HepG2 (cell line): ENCODE measurements around the gene RPTOR. TPM values are rescaled to one million over a fixed set of nuclear protein-coding genes. Genes with fewer than 3 reads are reported as not detected.

Source experiments
- AKAP8 ChIP-seq: sonication (generic); formaldehyde crosslinking; IDR thresholded peaks from 2 replicates; pipeline ENCODE4 v1.5.1; 2020; ENCODE audit warnings: mild to moderate bottlenecking, missing genetic modification reagents
- DR1 ChIP-seq: sonication (generic); formaldehyde crosslinking; IDR thresholded peaks from 2 replicates; pipeline ENCODE4 v1.8.0; 2021; ENCODE audit warnings: mild to moderate bottlenecking, missing genetic modification reagents, inconsistent platforms
- NONO ChIP-seq, 2 experiments: fragments of 450-650 bp in 1 of 2; sonication (generic) in 1 of 2; formaldehyde crosslinking in 1 of 2; IDR thresholded peaks in 1 of 2; conservative IDR thresholded peaks in 1 of 2; 2 replicates each; pipeline versions ENCODE4 v1.6.1 to v1.8.0; 2017 to 2022; ENCODE audit warnings: mild to moderate bottlenecking in 1 of 2, missing genetic modification reagents in 1 of 2, moderate library complexity in 1 of 2
- ZNF333 ChIP-seq: sonication (generic); formaldehyde crosslinking; IDR thresholded peaks from 2 replicates; pipeline ENCODE4 v1.4.0; 2020; ENCODE audit warnings: mild to moderate bottlenecking, missing genetic modification reagents, borderline replicate concordance
- ZNF350 ChIP-seq: sonication (generic); formaldehyde crosslinking; IDR thresholded peaks from 2 replicates; pipeline ENCODE4 v1.4.0; 2020; ENCODE audit warnings: mild to moderate bottlenecking, low read depth, missing genetic modification reagents, borderline replicate concordance
- ZNF501 ChIP-seq: sonication (generic); formaldehyde crosslinking; IDR thresholded peaks from 2 replicates; pipeline ENCODE4 v1.5.1; 2020; ENCODE audit warnings: mild to moderate bottlenecking, moderate library complexity, missing genetic modification reagents
- ZNF598 ChIP-seq: sonication (generic); formaldehyde crosslinking; IDR thresholded peaks from 2 replicates; pipeline ENCODE4 v1.5.1; 2020; ENCODE audit warnings: mild to moderate bottlenecking, missing genetic modification reagents, borderline replicate concordance
- ZNF761 ChIP-seq: sonication (generic); formaldehyde crosslinking; conservative IDR thresholded peaks from 2 replicates; pipeline ENCODE4 v1.4.0; 2020; ENCODE audit warnings: mild to moderate bottlenecking, missing genetic modification reagents
- ZNF781 ChIP-seq: sonication (generic); formaldehyde crosslinking; IDR thresholded peaks from 2 replicates; pipeline ENCODE4 v1.5.1; 2020; ENCODE audit warnings: borderline replicate concordance, mild to moderate bottlenecking, missing genetic modification reagents; ENCODE audit errors: not compliant biosample characterization
- polyA plus RNA-seq, 8 experiments: library from polyadenylated mRNA; depleted of rRNA in 3 of 8; stranded (reverse) in 7 of 8; unstranded in 1 of 8; fragments of >200 nt; fragmentation: Illumina TruSeq in 4 of 8; extraction: Trizol in 4 of 8; gene quantifications; 2 replicates each; pipeline versions ENCODE4 v1.2.1 to v1.2.3, GENCODE V29; 2011 to 2016; ENCODE audit warnings: low read depth in 4 of 8, missing spikeins in 1 of 8, mixed read lengths in 1 of 8; ENCODE audit not compliant: insufficient read depth in 1 of 8
- total RNA-seq, 5 experiments: library from RNA; depleted of rRNA; stranded (reverse); fragments of >200 nt; fragmentation: Illumina TruSeq; extraction: Trizol; gene quantifications; 2 replicates each; pipeline ENCODE4 v1.2.3, GENCODE V29; 2016; ENCODE audit warnings: low read depth in 1 of 5
- TF ChIP-seq, protein P1 (sequence below): sonication (generic); formaldehyde crosslinking; IDR thresholded peaks from 2 replicates; pipeline ENCODE4 v1.4.0; 2020; ENCODE audit warnings: missing genetic modification reagents
- TF ChIP-seq, protein P2 (sequence below): sonication (generic); formaldehyde crosslinking; conservative IDR thresholded peaks from 2 replicates; pipeline ENCODE4 v1.4.0; 2020; ENCODE audit warnings: mild to moderate bottlenecking, missing genetic modification reagents, moderate library complexity
- TF ChIP-seq, protein P3 (sequence below): sonication (generic); formaldehyde crosslinking; IDR thresholded peaks from 2 replicates; pipeline ENCODE4 v1.5.1; 2020; ENCODE audit warnings: missing genetic modification reagents, mild to moderate bottlenecking, borderline replicate concordance
- TF ChIP-seq, protein P4 (sequence below): sonication (generic); formaldehyde crosslinking; IDR thresholded peaks from 2 replicates; pipeline ENCODE4 v1.5.1; 2020; ENCODE audit warnings: missing genetic modification reagents, mild to moderate bottlenecking, borderline replicate concordance
- TF ChIP-seq, protein P5 (sequence below): sonication (generic); formaldehyde crosslinking; IDR thresholded peaks from 2 replicates; pipeline ENCODE4 v1.9.0; 2022; ENCODE audit warnings: low read depth, missing genetic modification reagents

RPTOR gene
- total and polyA plus RNA-seq, 2 of the 13 experiments (the other 11 are each of a cell fraction or from before 2014, with no cell fraction given) = 6.6 to 25.3 TPM

DNA sequence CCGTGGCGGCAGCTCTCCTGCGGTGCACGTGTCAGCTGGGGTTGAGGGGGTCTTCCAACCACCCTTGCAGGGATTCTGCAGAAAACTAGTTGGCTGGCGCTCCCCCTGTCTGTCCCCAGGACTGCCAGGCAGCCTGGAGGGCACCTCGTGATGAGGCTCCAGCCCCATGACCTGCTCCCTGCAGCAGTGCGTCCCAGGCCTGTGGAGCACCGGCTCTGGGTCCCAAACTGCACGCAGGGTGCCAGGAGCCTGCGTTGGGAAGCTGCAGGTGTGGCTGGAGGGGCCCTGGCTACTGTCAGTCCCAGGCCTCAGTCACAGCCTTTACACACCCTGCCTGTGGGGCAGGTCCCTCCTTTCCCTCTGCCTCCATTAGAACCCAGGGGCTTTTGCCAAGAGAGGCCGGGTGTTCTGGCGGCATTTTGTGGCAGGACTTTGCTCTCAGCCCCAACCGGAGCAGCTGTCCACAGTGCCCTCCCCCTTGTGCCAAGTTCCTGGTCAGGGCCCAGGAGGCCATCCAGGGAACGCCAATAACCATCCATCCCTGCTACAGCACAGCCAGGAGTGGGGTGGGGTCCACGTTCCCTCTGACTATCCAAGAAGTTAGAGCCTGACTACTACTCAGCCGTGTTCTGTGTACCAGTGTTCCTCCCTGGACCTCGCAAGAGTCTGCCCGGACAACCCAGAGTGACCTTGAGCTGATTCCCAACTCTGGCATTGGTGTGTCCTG, 456.2 kb downstream of the RPTOR start (continued):
- TF ChIP-seq, protein P1, sequence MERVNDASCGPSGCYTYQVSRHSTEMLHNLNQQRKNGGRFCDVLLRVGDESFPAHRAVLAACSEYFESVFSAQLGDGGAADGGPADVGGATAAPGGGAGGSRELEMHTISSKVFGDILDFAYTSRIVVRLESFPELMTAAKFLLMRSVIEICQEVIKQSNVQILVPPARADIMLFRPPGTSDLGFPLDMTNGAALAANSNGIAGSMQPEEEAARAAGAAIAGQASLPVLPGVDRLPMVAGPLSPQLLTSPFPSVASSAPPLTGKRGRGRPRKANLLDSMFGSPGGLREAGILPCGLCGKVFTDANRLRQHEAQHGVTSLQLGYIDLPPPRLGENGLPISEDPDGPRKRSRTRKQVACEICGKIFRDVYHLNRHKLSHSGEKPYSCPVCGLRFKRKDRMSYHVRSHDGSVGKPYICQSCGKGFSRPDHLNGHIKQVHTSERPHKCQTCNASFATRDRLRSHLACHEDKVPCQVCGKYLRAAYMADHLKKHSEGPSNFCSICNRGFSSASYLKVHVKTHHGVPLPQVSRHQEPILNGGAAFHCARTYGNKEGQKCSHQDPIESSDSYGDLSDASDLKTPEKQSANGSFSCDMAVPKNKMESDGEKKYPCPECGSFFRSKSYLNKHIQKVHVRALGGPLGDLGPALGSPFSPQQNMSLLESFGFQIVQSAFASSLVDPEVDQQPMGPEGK (CRISPR knock-in tag) = peak; percentile 61; the same call in 1 of the 2 replicates
- no peak for TF ChIP-seq ZNF781 (CRISPR knock-in tag)
- TF ChIP-seq ZNF350 (CRISPR knock-in tag) = no peak
- TF ChIP-seq, protein P2, sequence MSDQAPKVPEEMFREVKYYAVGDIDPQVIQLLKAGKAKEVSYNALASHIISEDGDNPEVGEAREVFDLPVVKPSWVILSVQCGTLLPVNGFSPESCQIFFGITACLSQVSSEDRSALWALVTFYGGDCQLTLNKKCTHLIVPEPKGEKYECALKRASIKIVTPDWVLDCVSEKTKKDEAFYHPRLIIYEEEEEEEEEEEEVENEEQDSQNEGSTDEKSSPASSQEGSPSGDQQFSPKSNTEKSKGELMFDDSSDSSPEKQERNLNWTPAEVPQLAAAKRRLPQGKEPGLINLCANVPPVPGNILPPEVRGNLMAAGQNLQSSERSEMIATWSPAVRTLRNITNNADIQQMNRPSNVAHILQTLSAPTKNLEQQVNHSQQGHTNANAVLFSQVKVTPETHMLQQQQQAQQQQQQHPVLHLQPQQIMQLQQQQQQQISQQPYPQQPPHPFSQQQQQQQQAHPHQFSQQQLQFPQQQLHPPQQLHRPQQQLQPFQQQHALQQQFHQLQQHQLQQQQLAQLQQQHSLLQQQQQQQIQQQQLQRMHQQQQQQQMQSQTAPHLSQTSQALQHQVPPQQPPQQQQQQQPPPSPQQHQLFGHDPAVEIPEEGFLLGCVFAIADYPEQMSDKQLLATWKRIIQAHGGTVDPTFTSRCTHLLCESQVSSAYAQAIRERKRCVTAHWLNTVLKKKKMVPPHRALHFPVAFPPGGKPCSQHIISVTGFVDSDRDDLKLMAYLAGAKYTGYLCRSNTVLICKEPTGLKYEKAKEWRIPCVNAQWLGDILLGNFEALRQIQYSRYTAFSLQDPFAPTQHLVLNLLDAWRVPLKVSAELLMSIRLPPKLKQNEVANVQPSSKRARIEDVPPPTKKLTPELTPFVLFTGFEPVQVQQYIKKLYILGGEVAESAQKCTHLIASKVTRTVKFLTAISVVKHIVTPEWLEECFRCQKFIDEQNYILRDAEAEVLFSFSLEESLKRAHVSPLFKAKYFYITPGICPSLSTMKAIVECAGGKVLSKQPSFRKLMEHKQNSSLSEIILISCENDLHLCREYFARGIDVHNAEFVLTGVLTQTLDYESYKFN (CRISPR knock-in tag) = peak; percentile 32; the same call in 1 of the 2 replicates
- TF ChIP-seq, protein P3, sequence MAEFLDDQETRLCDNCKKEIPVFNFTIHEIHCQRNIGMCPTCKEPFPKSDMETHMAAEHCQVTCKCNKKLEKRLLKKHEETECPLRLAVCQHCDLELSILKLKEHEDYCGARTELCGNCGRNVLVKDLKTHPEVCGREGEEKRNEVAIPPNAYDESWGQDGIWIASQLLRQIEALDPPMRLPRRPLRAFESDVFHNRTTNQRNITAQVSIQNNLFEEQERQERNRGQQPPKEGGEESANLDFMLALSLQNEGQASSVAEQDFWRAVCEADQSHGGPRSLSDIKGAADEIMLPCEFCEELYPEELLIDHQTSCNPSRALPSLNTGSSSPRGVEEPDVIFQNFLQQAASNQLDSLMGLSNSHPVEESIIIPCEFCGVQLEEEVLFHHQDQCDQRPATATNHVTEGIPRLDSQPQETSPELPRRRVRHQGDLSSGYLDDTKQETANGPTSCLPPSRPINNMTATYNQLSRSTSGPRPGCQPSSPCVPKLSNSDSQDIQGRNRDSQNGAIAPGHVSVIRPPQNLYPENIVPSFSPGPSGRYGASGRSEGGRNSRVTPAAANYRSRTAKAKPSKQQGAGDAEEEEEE (CRISPR knock-in tag) = 0 out of 2 replicates have a peak, but pooled peaks have one; percentile 72
- TF ChIP-seq AKAP8 (CRISPR knock-in tag) = peak; percentile 95
- TF ChIP-seq, protein P4, sequence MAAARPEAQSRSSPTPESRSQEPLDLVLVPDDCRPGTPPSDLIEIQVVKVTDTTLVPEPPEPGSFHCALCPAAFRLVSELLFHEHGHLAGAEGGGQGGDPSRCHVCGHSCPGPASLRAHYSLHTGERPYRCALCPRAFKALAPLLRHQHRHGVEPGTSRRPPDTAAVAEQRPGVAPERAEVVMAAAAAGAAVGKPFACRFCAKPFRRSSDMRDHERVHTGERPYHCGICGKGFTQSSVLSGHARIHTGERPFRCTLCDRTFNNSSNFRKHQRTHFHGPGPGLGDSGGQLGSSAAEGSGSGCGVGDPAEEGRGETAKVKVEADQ = peak; percentile 29; the same call in 1 of the 2 replicates
- no peak for TF ChIP-seq ZNF333
- no peak for TF ChIP-seq NONO (IDR thresholded peaks at IDR 0.05)
- TF ChIP-seq NONO (CRISPR knock-in tag; conservative IDR thresholded peaks at IDR 0.05) = peak; percentile 50
- peak; percentile 60; the same call in 1 of the 2 replicates for TF ChIP-seq ZNF761 (CRISPR knock-in tag)
- TF ChIP-seq ZNF501 (CRISPR knock-in tag) = peak; percentile 5; the same call in 1 of the 2 replicates
- TF ChIP-seq, protein P5, sequence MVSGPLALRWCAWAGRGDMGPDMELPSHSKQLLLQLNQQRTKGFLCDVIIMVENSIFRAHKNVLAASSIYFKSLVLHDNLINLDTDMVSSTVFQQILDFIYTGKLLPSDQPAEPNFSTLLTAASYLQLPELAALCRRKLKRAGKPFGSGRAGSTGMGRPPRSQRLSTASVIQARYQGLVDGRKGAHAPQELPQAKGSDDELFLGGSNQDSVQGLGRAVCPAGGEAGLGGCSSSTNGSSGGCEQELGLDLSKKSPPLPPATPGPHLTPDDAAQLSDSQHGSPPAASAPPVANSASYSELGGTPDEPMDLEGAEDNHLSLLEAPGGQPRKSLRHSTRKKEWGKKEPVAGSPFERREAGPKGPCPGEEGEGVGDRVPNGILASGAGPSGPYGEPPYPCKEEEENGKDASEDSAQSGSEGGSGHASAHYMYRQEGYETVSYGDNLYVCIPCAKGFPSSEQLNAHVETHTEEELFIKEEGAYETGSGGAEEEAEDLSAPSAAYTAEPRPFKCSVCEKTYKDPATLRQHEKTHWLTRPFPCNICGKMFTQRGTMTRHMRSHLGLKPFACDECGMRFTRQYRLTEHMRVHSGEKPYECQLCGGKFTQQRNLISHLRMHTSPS = peak; percentile 85
- TF ChIP-seq ZNF598 (CRISPR knock-in tag) = 0 out of 2 replicates have a peak, but pooled peaks have one; percentile 17
- TF ChIP-seq DR1 (CRISPR knock-in tag) = no peak
